Mesothelial cell of epicardium (in vitro differentiated cells): ENCODE results near the gene TSSC4. TPM values are rescaled to one million over a fixed set of nuclear protein-coding genes. Genes with fewer than 3 reads are reported as not detected.
"Not testable (repeated sequence)": the region's sequence is repeated elsewhere in the genome, so short reads cannot be mapped to it uniquely, and the experiment has no call there.

ENCODE experiments used
- DNase-seq, 2 experiments: peaks; one replicate each; pipeline ENCODE4 v3.0.0; 2021; ENCODE audit warnings: low spot score in 2 of 2; ENCODE audit not compliant: unreplicated experiment in 2 of 2
- H3K27ac Mint-ChIP-seq: 2 replicates; pipeline ENCODE4 v1.8.0; 2021; ENCODE audit warnings: mixed read lengths
- H3K27me3 Mint-ChIP-seq: 2 replicates; pipeline ENCODE4 v1.8.0; 2021; ENCODE audit warnings: low read depth, mixed read lengths
- H3K36me3 Mint-ChIP-seq: 2 replicates; pipeline ENCODE4 v1.8.0; 2021; ENCODE audit warnings: mixed read lengths
- H3K4me1 Mint-ChIP-seq: 2 replicates; pipeline ENCODE4 v1.8.0; 2021; ENCODE audit warnings: mixed read lengths
- H3K4me3 Mint-ChIP-seq: 2 replicates; pipeline ENCODE4 v1.8.0; 2021; ENCODE audit warnings: mild to moderate bottlenecking, moderate library complexity, mixed read lengths
- H3K9me3 Mint-ChIP-seq: 2 replicates; pipeline ENCODE4 v1.8.0; 2021; ENCODE audit warnings: mixed read lengths
- total RNA-seq: library from RNA; stranded (reverse); gene quantifications from 3 replicates; pipeline ENCODE4 v1.2.1, GENCODE V29; 2021
- TF ChIP-seq, protein P1 (sequence below): fragments of 200-600 bp; sonication (generic); IDR thresholded peaks from one replicate; pipeline ENCODE4 v1.5.0; 2021; ENCODE audit warnings: antibody characterized with exemption; ENCODE audit not compliant: unreplicated experiment

Gene TSSC4
- total RNA-seq = 79.3 to 84.7 TPM (median 82.2 TPM) in 3 replicates

DNA sequence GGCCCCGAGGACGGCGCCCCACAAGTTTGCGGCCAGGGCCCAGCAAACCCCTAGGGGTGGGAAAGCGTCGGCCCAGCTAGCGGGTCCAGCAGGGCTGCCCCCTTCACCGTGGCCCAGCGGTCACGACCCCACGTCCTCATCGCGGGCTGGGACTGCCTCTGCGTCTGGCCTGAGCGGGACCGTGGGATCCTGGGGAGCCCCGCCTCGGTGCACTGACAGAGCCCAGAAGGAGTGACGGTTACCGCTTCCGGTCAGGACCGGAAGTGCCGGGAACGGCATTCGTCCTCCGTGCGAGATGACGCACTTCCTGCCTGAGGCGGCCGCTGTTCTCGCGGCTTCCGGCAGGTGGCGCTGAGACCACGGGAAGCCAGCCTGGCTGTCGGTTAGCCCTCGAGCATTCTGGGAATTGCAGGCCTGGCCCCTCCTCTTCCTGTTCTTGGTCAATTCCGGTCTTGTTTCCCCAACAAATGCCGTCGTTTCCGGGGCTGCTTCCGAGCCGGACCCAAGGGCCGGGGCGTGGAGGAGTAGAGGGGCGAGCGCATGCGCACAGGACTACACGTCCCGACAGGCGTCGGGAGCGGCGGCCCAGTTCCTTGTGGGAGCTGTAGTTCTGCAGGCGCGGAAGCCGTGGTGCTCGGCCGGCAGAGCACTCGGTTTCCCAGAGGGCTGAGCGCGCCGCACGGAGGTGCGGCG lies at the start of gene TSSC4:
TSSC4 (plus strand) TSS at position 682 of the 693 bp plus-strand sequence. CDS start 1,884 bp downstream, outside the sequence.
- H3K27ac Mint-ChIP-seq = peak within 1 kb of the TSS; percentile 95
- H3K36me3 Mint-ChIP-seq = peaks cover 7% of the 10 kb centered on the region
- peak; percentile 99 to 100 for DNase-seq
- TF ChIP-seq, protein P1, sequence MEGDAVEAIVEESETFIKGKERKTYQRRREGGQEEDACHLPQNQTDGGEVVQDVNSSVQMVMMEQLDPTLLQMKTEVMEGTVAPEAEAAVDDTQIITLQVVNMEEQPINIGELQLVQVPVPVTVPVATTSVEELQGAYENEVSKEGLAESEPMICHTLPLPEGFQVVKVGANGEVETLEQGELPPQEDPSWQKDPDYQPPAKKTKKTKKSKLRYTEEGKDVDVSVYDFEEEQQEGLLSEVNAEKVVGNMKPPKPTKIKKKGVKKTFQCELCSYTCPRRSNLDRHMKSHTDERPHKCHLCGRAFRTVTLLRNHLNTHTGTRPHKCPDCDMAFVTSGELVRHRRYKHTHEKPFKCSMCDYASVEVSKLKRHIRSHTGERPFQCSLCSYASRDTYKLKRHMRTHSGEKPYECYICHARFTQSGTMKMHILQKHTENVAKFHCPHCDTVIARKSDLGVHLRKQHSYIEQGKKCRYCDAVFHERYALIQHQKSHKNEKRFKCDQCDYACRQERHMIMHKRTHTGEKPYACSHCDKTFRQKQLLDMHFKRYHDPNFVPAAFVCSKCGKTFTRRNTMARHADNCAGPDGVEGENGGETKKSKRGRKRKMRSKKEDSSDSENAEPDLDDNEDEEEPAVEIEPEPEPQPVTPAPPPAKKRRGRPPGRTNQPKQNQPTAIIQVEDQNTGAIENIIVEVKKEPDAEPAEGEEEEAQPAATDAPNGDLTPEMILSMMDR = peak; percentile 99
- peaks cover 18% of the 10 kb centered on the region for H3K4me1 Mint-ChIP-seq
- H3K9me3 Mint-ChIP-seq = no peaks in the 10 kb centered on the region
- no peaks in the 10 kb centered on the region for H3K27me3 Mint-ChIP-seq
- peak within 1 kb of the TSS; percentile 86 for H3K4me3 Mint-ChIP-seq

DNA sequence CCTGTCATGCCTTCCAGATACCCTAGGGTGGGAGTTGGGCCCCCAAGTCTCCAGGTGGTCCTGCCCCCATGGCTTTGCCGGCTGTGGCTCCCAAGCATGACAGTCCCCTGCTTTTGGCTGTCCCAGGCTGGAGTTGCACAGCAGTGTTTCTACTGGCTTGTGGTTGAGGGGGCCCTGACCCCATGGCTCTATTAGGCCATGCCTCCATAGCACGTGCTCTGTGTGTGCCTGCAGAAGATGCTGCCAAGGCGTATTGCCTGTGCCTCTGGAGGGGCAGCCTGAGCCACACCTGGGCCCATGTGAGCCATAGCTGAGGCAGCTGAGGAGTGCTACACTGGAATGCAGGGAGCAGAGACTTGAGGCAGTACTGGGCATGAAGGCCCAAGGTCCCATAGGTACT lies 48.8 kb upstream of the TSSC4 start:
- DNase-seq = no peak
- Mint-ChIP-seq H3K27me3 (peaks cover 15% of the 10 kb centered on the region), H3K9me3 (peaks cover 30% of the 10 kb centered on the region), H3K27ac (no peak overlapping the region), H3K4me1 (no peaks in the 10 kb centered on the region), H3K4me3 (no peak overlapping the region), H3K36me3 (no peaks in the 10 kb centered on the region)
- TF ChIP-seq, protein P1 = no peak

DNA sequence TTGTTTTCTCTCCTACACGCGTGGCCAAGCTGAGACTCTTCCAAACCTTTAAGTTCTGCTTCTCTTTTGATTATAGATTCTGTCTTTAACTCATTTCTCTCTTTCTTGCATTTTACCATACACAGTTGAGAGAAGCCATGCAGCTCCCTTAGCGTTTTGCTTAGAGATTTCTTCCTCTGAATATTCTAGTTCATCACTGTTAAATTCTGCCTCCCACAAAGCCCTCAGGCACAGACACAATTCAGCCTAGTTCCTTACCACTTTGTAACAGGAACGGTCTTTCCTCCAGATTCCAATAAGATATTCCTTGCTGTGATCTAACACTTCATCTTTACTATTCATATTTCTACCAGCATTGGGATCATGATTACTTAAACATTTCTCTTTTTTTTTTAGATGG lies 48.1 kb upstream of the TSSC4 start:
- H3K27ac Mint-ChIP-seq = no peak overlapping the region
- peaks cover 15% of the 10 kb centered on the region for H3K27me3 Mint-ChIP-seq
- DNase-seq = no peak
- H3K4me3 Mint-ChIP-seq = no peak overlapping the region
- TF ChIP-seq, protein P1 = no peak
- no peaks in the 10 kb centered on the region for H3K4me1 Mint-ChIP-seq
- peaks cover 25% of the 10 kb centered on the region for H3K9me3 Mint-ChIP-seq
- no peaks in the 10 kb centered on the region for H3K36me3 Mint-ChIP-seq

DNA sequence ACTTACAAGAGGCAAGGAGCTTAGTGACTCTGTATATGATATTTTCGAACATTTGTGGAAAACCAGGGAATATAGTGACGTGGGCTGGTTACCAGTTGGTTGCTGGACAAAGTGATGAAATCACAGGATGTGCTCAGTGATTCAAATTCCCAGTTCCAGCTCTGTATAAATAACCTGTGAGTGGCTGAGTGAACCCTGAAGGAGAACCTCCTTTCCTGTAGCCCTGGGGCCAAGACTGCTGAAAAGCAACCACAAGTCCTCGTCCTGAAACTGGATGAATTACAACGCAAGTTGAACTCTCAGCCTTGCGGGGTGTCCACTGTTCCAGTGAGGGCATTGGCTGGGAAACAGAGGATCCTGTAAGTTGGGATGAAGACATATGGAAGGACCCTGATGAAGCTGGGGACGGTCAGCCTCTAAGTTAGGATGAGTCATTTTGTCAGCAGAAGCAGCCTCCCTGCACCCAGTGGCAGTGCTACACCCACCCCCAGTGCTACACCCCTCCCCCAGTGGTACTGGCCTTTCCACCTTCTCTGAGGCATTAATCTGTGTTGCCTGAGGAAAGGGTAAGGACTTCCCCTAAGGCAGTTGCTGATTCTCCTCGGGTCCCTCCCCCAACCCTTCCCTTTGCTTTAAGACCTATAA lies 45.4 kb upstream of the TSSC4 start:
- no peak overlapping the region for H3K4me3 Mint-ChIP-seq
- DNase-seq = no peak
- peaks cover 9% of the 10 kb centered on the region for H3K9me3 Mint-ChIP-seq
- H3K4me1 Mint-ChIP-seq = no peaks in the 10 kb centered on the region
- H3K27ac Mint-ChIP-seq = no peak overlapping the region
- TF ChIP-seq, protein P1 = no peak
- no peaks in the 10 kb centered on the region for H3K36me3 Mint-ChIP-seq
- peaks cover 15% of the 10 kb centered on the region for H3K27me3 Mint-ChIP-seq

DNA sequence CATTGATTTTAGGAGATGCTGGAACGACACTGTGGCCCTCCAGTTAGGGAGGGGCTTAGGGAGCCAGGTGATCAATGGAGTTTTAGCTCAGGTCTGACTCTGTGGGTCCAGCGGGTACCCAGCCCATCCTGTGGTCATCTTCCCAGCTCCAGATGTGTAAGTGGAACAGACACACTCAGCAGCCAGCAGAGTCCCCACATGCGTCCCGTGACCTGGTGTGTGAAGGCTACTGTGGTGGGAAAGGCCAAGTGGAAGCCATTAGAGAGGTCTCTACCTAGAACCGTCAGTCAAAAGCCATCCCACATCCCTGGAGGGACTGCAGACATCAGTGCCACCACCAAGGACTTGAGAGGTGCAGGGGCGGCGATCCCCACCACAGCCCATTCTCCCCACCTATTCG lies 43.3 kb upstream of the TSSC4 start:
- Mint-ChIP-seq H3K27ac (no peak overlapping the region), H3K36me3 (no peaks in the 10 kb centered on the region), H3K4me1 (no peaks in the 10 kb centered on the region), H3K9me3 (peaks cover 6% of the 10 kb centered on the region), H3K27me3 (peaks cover 7% of the 10 kb centered on the region), H3K4me3 (no peak overlapping the region)
- TF ChIP-seq, protein P1 = no peak
- DNase-seq = no peak

DNA sequence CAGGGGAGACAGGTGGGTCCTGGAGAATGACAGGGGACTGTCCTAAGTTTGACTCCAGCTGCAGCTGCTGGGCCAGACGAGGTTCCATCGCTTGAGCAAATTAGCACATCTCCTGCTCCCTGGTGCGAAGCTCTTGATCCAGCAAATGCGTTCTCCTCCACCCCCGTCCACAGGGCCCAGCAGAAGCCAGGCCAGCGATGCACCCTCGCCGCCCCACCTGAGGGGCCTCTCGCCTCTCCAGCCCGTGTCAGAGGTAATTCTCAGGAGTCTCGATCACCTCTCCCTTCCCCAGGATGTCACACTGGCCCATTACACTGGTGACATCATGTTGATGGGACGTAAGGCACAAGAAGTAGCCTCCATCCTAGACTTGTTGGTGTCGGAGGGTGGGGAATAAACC lies 42.9 kb upstream of the TSSC4 start:
- H3K4me1 Mint-ChIP-seq, H3K36me3 Mint-ChIP-seq, H3K27me3 Mint-ChIP-seq, H3K4me3 Mint-ChIP-seq, H3K27ac Mint-ChIP-seq, H3K9me3 Mint-ChIP-seq, DNase-seq: not testable (repeated sequence)
